ENCODE data around the gene SHISA9. TPM values are rescaled to one million over a fixed set of nuclear protein-coding genes. Genes with fewer than 3 reads are reported as not detected.
"Not testable (repeated sequence)": the region's sequence is repeated elsewhere in the genome, so short reads cannot be mapped to it uniquely, and the experiment has no call there.

The SHISA9 gene
- total and polyA plus RNA-seq, 4 donors, result under 0.01 to 0.08 (median 0.07) TPM; not detected in 1

DNA sequence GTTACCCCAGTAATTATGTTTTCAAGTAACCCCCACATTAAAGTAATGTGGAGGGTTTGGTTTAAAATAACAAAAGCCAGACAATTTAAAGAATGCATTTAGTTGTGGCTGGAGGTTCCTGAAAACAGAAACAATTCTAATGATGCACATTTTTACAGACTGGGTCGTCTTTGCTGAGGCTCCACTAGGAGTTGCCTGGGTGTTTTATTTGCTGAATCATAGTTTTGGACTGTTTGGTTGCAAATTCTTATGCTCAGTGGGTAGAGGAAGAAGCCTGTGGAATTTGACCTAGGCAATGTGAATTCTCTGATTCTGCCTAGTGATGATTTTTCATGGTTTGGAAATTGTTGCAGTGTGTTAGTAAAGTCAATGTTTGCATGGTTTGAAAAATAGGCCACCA, 16.3 kb downstream of the SHISA9 start:
- Histone ChIP-seq H3K9ac (ENCODE audit: low read depth in 1 of 2, low read length in 2 of 2) (no peak overlapping the region), H3K9me3 (ENCODE audit: control insufficient read depth in 4 of 4, low read length in 3 of 4) (no peaks in the 10 kb centered on the region), H3K4me1 (ENCODE audit: control insufficient read depth in 4 of 4, insufficient read depth in 4 of 4, low read length in 3 of 4) (no peaks in the 10 kb centered on the region), H3K36me3 (ENCODE audit: control insufficient read depth in 4 of 4, insufficient read depth in 3 of 4, low read depth in 1 of 4, low read length in 3 of 4) (no peaks in the 10 kb centered on the region), H3K4me3 (ENCODE audit: low read depth in 1 of 3, low read length in 3 of 3) (no peak overlapping the region), H3K27ac (ENCODE audit: low read depth in 1 of 2, low read length in 2 of 2) (no peak overlapping the region), H3K27me3 (ENCODE audit: control insufficient read depth in 4 of 4, insufficient read depth in 4 of 4, low read length in 3 of 4) (peaks cover 0 to 2% (median 0%) of the 10 kb centered on the region in 4 donors)
- 45% methylated on average over 1 of the region's 1 CpG for WGBS
- no peak for DNase-seq (ENCODE audit: low spot score)
- TF ChIP-seq TAF1 (conservative IDR thresholded peaks at IDR 0.05) (no peak), SP1 (IDR thresholded peaks at IDR 0.05) (no peak), NR2F2 (IDR thresholded peaks at IDR 0.05) (no peak), GABPA (IDR thresholded peaks at IDR 0.05 in 1 of 2, conservative IDR thresholded peaks at IDR 0.05 in 1 of 2) (no peak), FOXA2 (IDR thresholded peaks at IDR 0.05) (no peak), FOXA1 (IDR thresholded peaks at IDR 0.05) (no peak), HNF4G (IDR thresholded peaks at IDR 0.05) (no peak), RXRA (IDR thresholded peaks at IDR 0.05) (no peak)
- TF ChIP-seq, protein P1, sequence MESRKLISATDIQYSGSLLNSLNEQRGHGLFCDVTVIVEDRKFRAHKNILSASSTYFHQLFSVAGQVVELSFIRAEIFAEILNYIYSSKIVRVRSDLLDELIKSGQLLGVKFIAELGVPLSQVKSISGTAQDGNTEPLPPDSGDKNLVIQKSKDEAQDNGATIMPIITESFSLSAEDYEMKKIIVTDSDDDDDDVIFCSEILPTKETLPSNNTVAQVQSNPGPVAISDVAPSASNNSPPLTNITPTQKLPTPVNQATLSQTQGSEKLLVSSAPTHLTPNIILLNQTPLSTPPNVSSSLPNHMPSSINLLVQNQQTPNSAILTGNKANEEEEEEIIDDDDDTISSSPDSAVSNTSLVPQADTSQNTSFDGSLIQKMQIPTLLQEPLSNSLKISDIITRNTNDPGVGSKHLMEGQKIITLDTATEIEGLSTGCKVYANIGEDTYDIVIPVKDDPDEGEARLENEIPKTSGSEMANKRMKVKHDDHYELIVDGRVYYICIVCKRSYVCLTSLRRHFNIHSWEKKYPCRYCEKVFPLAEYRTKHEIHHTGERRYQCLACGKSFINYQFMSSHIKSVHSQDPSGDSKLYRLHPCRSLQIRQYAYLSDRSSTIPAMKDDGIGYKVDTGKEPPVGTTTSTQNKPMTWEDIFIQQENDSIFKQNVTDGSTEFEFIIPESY (IDR thresholded peaks at IDR 0.05), result no peak
- TF ChIP-seq, protein P2, sequence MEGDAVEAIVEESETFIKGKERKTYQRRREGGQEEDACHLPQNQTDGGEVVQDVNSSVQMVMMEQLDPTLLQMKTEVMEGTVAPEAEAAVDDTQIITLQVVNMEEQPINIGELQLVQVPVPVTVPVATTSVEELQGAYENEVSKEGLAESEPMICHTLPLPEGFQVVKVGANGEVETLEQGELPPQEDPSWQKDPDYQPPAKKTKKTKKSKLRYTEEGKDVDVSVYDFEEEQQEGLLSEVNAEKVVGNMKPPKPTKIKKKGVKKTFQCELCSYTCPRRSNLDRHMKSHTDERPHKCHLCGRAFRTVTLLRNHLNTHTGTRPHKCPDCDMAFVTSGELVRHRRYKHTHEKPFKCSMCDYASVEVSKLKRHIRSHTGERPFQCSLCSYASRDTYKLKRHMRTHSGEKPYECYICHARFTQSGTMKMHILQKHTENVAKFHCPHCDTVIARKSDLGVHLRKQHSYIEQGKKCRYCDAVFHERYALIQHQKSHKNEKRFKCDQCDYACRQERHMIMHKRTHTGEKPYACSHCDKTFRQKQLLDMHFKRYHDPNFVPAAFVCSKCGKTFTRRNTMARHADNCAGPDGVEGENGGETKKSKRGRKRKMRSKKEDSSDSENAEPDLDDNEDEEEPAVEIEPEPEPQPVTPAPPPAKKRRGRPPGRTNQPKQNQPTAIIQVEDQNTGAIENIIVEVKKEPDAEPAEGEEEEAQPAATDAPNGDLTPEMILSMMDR (IDR thresholded peaks at IDR 0.05; ENCODE audit: low read depth, low read length, missing input control), result no peak

DNA sequence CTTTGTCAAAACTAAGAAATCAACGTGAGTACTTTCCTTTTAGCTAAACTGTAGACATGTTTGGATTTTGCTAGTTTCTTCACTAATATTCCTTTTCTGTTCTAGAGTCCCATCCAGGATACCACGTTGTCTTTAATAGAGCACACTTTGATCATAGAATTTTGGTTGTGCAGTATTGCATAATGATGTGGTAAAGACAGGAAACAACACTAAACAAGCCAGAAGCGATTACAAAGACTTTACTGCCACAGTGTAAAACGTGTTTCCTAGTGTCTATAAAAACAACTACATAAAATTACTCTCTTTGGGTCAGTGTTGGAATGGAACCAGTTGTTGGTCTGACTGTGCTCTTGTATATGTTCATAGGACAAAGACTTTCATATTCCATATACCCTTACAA, 19.3 kb downstream of the SHISA9 start:
- DNase-seq (ENCODE audit: low spot score), result no peak
- Histone ChIP-seq H3K27me3 (ENCODE audit: control insufficient read depth in 4 of 4, insufficient read depth in 4 of 4, low read length in 3 of 4) (peaks cover 0 to 2% (median 0%) of the 10 kb centered on the region in 4 donors), H3K9me3 (ENCODE audit: control insufficient read depth in 4 of 4, low read length in 3 of 4) (no peaks in the 10 kb centered on the region), H3K36me3 (ENCODE audit: control insufficient read depth in 4 of 4, insufficient read depth in 3 of 4, low read depth in 1 of 4, low read length in 3 of 4) (no peaks in the 10 kb centered on the region), H3K4me3 (ENCODE audit: low read depth in 1 of 3, low read length in 3 of 3) (no peak overlapping the region), H3K4me1 (ENCODE audit: control insufficient read depth in 4 of 4, insufficient read depth in 4 of 4, low read length in 3 of 4) (no peaks in the 10 kb centered on the region), H3K9ac (ENCODE audit: low read depth in 1 of 2, low read length in 2 of 2) (no peak overlapping the region), H3K27ac (ENCODE audit: low read depth in 1 of 2, low read length in 2 of 2) (no peak overlapping the region)
- TF ChIP-seq, protein P3, sequence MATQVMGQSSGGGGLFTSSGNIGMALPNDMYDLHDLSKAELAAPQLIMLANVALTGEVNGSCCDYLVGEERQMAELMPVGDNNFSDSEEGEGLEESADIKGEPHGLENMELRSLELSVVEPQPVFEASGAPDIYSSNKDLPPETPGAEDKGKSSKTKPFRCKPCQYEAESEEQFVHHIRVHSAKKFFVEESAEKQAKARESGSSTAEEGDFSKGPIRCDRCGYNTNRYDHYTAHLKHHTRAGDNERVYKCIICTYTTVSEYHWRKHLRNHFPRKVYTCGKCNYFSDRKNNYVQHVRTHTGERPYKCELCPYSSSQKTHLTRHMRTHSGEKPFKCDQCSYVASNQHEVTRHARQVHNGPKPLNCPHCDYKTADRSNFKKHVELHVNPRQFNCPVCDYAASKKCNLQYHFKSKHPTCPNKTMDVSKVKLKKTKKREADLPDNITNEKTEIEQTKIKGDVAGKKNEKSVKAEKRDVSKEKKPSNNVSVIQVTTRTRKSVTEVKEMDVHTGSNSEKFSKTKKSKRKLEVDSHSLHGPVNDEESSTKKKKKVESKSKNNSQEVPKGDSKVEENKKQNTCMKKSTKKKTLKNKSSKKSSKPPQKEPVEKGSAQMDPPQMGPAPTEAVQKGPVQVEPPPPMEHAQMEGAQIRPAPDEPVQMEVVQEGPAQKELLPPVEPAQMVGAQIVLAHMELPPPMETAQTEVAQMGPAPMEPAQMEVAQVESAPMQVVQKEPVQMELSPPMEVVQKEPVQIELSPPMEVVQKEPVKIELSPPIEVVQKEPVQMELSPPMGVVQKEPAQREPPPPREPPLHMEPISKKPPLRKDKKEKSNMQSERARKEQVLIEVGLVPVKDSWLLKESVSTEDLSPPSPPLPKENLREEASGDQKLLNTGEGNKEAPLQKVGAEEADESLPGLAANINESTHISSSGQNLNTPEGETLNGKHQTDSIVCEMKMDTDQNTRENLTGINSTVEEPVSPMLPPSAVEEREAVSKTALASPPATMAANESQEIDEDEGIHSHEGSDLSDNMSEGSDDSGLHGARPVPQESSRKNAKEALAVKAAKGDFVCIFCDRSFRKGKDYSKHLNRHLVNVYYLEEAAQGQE (IDR thresholded peaks at IDR 0.05), result no peak
- TF ChIP-seq HNF4G (IDR thresholded peaks at IDR 0.05), result no peak
- TF ChIP-seq, protein P4, sequence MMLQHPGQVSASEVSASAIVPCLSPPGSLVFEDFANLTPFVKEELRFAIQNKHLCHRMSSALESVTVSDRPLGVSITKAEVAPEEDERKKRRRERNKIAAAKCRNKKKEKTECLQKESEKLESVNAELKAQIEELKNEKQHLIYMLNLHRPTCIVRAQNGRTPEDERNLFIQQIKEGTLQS (IDR thresholded peaks at IDR 0.05), result no peak
- WGBS, result 53% methylated on average over 4 of the region's 4 CpGs

DNA sequence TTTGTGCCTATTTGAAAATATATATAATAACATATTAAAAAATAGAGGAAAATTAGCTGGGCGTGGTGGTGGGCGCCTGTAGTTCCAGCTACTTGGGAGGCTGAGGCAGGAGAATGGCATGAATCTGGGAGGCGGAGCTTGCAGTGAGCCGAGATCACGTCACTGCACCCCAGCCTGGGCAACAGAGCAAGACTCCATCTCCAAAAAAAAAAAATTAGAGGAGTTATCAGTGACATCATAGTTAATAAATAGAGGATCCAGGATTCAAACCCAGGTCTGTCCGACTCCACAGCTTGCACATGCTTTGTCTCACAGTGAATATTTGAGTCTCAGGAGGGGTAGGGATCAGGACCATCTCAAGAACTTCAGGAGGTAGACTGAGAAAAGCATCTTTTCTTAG, 22.2 kb downstream of the SHISA9 start:
- not testable (repeated sequence) for H3K27me3 ChIP-seq (ENCODE audit: control insufficient read depth in 4 of 4, insufficient read depth in 4 of 4, low read length in 3 of 4); H3K9me3 ChIP-seq (ENCODE audit: control insufficient read depth in 4 of 4, low read length in 3 of 4); H3K4me1 ChIP-seq (ENCODE audit: control insufficient read depth in 4 of 4, insufficient read depth in 4 of 4, low read length in 3 of 4); H3K4me3 ChIP-seq (ENCODE audit: low read depth in 1 of 3, low read length in 3 of 3); DNase-seq (ENCODE audit: low spot score); H3K27ac ChIP-seq (ENCODE audit: low read depth in 1 of 2, low read length in 2 of 2); H3K36me3 ChIP-seq (ENCODE audit: control insufficient read depth in 4 of 4, insufficient read depth in 3 of 4, low read depth in 1 of 4, low read length in 3 of 4); H3K9ac ChIP-seq (ENCODE audit: low read depth in 1 of 2, low read length in 2 of 2)
- 81% methylated on average over 6 of the region's 6 CpGs for WGBS
